EL (cell line): Measurements from ENCODE around the gene SLC22A1.
"Not testable (repeated sequence)": the region's sequence is repeated elsewhere in the genome, so short reads cannot be mapped to it uniquely, and the experiment has no call there.

Experiments used
- DNase-seq: peaks from one replicate; pipeline ENCODE4 v3.0.0-alpha.2; 2016

SLC22A1 gene

DNA sequence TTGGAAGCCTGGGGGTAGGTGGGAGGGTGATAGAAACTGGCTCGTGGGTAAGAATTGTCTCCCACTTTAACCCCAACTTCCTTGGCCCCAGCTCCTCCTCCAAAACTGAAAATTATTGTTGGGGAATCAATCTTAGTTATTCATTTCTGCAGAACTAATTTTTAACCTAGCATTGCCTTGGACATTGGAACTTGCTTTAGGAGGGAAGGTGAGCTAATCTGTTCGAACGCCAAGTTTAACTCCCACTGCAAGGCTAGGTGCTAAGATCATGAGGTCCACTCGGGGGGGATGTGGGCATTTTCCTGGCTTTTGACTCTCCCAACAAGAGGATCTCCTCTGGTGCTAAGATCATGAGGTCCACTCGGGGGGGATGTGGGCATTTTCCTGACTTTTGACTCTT, 3.5 kb downstream of the SLC22A1 start:
- not testable (repeated sequence) for DNase-seq

DNA sequence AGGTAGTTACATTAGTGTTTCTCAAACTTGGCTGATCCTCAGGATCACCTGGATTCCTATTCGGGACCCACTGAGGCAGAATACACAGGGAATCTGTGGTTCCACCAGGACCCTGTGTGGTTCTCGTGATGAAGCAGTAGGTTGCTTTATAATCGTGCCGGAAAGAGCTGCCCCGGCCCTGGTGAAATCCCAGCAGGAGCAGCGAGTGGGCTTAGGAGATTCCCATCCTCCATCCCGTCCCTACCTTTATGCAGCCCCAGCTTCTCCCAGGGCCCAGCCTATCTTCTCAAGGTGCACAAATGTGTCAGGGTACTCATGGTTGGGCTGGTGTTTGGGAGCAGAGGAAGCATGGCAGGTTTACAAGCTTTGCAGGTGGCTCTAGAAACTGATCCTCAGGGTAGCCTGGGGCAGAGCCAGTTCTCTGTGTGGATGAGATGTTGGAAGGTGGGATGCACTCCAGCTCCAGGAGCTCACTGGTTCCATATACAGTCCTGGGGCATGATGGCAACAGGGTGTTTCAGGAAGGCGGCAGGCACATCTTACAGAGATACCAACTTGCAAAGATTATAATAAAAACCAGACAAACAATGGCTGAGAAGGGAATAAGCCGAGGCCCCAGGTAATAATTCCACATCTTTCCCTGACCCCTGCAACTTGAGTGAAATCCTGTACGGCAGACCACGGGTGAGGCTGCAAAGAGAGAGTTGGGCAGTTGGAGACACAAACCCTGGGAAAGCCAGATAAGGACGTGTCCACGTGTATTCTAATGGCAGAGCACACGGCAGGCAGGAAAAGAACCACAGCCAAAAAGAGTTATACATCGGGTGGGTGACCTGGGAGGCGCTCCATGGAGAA, 5.9 kb downstream of the SLC22A1 start:
- DNase-seq, result no peak

DNA sequence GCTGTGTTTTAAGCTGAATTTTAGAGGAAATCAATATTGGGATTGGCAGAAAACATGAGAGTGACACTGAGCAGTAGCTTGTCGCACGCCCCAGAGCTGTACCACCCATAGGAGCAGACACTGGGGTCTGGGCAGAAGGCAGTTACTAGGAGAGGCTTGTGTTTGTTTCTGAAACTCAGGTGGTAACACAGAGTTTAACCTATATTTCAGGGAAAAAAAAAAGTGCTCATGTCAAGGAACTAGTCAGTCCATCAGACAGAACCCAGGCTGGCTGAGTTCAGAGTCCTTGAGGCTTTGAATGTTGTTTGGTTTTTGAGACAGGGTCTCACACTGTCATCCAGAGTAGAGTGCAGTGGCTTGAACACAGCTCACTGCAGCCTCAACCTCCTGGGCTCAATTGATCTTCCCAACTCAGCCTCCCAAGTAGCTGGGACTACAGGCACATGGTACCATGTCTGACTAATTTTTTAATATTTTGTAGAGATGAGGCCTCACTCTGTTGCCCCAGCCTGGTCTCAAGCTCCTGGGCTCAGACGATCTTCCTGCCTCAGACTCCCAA, 6.6 kb downstream of the SLC22A1 start:
- DNase-seq, result no peak

DNA sequence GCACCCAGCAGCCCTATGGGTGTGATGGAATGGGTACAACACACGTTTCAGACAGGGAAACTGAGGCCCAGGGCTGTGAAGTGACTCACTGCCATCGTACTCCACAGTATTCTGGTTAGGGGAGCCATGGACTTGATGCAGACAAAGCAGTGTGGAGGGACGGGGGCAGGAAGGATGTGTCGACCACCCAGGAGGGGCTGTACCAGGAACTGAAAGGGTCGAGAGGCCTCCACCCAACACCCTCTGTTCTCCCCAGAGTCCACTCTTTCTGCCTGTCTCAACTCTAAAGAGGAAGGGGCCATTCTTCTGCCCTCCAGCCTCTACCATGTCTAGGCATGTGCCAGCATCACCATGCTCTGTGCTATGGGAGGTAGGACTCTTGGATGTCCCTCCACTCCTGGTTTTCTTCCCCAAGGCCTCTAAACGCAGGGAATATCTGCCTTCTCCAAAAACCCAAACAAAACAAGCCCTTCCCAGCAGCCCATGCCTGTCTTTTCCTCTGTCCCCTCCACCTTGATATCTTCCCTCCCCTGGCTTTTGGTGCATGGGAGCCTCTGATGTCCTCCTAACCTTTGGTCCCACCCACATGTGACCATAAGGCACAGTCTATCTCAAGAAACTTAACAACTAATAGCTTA, 7.4 kb downstream of the SLC22A1 start:
- no peak for DNase-seq

DNA sequence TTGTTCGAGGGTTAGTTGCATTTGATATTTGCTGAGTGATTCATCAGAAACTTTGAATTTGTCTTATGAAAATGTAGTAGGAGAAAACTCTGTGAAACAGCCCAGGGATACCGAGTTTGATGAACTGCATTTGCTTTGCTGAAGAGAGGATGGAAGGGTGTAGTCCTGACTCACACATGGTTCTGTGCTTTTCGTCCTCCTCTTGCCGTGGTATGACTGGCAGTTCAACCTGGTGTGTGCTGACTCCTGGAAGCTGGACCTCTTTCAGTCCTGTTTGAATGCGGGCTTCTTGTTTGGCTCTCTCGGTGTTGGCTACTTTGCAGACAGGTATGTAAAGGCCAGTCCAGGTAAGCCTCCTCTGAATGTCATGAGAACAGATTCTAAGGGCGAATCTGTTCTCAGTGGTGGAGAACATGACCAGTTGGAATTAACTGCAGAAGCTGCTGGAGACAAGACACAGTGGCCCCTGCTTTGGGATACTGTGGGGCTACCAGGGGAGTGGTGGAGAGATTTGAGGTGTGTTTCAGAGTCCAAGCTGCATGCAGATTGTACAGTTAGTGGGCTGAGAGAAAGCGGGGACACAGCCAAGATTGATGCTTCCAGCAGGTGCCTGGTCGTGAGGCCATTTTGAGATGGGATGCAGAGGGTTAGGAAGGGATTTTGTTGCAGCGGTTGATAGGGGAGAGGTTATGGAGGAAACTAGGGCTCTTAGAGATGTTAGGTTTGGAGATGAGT, 8.4 kb downstream of the SLC22A1 start:
- no peak for DNase-seq

DNA sequence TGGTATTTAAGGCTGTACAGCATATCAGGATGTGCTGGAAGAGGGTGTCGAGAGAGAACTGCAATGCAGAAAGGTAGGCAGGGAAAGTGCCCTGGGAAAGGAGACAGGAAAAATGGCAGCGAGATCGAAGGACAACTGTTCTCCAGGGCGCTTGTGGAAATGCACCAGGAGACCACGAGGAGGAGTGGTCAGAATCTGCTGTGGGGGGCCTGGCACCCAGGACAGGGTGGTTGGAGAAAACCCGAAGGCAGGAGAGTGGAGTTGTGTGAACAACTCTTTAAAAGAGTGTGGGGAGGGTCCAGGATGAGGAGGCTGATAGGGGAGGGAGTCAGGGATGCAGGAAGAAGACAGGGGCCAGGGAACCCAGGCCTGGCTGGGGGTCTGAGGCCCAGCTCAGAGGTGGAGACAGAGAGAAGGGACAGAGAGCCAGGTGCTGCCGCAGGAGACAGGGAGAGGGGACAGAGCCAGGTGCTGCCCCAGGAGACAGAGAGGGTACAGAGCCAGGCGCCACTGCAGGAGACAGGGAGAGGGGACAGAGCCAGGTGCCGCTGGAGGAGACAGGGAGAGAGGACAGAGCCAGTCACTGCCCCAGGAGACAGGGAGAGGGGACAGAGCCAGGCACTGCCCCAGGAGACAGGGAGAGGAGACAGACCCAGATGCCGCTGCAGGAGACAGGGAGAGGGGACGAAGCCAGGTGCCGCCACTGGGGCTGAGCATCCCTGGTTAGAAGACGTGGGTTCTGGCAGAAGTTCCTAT, 9.3 kb downstream of the SLC22A1 start:
- DNase-seq, result no peak

DNA sequence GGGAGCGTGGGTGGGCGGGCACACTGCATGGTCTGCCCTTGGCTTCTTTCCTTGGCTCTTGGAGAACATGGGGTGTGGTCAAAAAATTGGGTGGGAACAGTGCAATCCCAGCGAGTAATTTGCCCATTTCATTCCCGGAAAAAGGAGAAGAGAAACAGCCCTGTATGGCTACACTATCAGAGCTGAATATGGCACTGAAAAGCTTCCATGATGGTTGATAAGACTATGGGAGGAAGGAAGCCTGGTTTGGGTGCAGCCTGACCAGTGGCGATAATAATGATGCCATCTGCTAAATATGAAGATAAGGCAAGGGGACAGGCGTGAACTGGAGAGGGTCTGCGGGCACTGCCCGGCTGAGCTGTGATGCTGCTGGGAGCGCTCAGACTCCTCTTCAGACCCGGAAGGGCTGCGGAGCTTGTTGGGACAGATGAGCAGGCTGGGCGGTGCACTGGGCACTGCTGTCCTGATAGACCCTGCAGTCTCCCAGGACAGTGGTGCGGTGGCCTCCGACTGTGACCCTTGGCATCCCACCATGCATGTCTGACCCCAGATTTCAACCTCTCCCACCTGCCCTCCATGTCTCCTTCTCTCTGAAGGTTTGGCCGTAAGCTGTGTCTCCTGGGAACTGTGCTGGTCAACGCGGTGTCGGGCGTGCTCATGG, 10.2 kb downstream of the SLC22A1 start:
- DNase-seq, result no peak

DNA sequence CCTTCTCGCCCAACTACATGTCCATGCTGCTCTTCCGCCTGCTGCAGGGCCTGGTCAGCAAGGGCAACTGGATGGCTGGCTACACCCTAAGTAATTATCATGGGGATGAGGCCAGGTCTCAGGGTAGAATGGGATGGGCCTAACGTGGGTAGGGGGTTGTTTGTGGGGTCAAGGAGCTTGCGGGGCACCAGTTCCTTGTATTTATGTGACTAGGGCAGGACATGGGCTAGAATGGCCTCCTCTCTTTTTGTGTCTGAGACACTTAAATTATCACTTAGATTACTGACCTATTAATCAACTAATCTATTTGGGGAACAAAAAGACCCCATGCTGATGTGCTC, 10.7 kb downstream of the SLC22A1 start:
- DNase-seq, result no peak

DNA sequence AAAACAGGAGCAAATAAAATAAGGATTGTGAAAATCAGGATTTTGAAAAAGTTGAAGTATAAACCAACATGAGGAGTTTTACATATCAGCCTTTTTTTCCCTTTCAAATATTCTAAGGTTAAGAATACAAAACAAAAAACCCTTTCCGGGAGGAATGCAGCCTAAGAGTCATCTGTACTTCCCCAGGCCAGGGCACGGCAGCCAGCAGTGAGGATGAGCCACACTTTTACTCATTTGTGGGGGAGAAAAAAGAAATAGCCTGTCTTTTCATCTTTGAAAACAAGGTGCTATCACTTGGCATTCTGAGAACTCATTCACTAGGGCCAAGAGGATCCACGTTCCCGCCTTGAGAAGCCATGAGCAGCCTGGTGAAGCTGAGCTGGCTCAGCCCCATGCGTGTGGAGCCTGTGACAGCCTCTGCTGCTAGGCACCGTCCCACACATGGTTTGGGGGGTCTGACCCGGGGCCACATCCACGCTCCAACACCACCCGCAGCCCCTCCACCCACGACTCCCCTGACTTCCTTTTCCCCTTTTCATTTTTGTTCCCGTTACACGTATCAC, 11.2 kb downstream of the SLC22A1 start:
- DNase-seq, result peak; percentile 26

DNA sequence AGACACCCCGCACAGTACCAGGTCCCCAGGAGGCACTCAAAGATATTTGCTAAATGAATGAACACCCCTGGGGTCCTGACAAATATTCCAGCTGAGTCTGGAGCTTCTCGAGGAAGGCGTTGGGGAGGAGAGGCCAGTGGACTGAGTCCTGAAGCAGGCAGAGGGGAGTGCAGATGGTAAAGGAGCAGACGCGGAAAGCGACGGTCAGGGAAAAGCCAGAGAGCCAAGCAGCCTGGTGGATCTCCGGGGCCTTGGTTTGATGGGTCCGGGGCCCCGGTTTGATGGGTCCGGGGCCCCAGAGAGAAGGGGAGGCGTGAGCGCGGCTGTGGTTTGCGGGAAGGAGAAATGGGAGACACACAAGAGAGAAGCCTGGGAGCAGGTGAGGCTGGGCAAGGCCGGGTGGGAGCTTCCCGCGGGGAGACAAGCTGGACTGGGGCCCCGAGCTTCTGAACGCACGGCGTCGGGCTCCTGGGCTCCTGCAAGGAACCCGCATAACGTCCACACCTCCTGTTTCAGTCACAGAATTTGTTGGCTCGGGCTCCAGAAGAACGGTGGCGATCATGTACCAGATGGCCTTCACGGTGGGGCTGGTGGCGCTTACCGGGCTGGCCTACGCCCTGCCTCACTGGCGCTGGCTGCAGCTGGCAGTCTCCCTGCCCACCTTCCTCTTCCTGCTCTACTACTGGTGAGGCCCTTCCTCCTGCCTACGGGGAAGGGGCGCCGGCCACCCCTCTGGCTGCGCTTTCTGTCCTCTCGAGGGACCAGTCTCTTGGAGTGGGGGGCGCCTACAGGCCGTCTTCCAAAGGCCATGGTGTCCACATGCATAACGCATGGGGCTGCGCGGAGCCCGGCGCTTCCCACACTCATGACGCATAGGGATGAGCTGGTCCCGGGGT, 12.1 kb downstream of the SLC22A1 start:
- DNase-seq, result no peak

DNA sequence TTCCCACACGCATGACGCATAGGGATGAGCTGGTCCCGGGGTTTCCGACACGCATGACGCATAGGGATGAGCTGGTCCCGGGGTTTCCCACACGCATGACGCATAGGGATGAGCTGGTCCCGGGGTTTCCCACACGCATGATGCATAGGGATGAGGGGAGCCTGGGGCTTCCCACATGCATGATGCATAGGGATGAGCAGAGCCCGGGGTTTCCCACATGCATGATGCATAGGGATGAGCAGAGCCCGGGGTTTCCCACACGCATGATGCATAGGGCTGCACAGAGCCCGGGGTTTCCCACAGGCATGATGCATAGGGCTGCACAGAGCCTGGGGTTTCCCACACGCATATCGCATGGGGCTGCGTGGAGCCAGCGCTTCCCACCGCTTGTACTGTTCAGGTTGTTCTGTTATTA, 12.7 kb downstream of the SLC22A1 start:
- DNase-seq, result not testable (repeated sequence)

DNA sequence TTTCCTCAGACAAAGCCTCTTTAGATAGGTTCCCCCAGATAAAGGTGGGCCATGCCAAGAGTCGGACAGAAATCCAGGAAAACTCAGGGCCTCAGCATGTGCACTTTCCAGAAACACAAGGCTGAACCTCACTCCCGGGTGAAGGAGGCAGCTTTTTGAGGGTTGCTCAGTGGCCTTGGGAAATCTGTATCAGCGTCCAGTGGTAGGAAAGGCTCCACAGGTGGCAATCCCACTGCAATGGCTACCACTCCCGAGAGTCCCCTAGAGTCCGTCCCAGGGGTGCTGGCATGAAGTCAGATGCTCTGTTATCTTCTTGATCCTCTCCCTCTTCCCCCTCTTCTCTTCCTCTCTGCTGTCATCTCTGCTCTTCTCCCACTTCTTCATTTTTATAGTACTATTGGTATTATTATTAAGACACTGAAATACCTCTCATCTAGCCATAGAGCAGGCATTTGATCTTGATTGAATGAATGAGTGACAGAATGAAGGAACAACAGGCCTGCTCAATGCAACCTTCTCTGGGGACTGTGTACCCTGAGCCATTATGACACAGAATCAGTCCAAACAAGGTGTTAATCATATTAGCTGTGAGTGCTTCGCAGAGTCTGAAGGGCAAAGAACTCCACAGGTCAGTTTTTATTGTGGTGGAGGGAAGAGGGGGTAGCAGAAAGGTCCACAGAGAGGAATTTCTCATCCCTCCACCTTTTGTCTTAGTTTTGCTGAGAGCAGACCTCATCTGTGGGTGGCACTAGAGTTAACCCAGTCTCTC, 13.3 kb downstream of the SLC22A1 start:
- DNase-seq, result no peak

DNA sequence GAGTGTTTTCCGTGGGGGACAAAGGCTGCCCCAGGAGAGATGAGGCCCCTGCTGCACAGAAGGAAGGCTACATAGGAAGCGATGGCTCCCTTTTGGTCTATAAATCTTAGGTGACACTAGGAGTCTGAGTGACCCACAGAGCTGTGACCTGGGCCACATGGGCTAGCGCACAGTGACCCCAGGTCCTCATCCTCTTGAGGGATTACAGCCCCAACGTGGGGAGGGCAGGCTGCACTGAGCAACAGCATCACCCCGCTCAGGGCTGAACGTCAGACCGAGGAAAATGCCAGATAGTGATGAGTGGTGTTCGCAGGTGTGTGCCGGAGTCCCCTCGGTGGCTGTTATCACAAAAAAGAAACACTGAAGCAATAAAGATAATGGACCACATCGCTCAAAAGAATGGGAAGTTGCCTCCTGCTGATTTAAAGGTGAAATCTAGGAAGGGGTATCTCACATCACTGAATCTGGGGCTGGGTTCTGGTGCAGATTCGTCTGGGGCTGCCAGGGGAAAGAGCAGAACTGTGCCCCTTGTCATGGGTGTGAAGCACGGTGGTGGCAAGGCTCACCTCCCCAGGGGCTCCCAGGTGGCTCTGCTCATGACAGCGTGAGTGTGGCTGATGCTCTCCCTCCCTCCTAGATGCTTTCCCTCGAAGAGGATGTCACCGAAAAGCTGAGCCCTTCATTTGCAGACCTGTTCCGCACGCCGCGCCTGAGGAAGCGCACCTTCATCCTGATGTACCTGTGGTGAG, 14.5 kb downstream of the SLC22A1 start:
- DNase-seq, result no peak

DNA sequence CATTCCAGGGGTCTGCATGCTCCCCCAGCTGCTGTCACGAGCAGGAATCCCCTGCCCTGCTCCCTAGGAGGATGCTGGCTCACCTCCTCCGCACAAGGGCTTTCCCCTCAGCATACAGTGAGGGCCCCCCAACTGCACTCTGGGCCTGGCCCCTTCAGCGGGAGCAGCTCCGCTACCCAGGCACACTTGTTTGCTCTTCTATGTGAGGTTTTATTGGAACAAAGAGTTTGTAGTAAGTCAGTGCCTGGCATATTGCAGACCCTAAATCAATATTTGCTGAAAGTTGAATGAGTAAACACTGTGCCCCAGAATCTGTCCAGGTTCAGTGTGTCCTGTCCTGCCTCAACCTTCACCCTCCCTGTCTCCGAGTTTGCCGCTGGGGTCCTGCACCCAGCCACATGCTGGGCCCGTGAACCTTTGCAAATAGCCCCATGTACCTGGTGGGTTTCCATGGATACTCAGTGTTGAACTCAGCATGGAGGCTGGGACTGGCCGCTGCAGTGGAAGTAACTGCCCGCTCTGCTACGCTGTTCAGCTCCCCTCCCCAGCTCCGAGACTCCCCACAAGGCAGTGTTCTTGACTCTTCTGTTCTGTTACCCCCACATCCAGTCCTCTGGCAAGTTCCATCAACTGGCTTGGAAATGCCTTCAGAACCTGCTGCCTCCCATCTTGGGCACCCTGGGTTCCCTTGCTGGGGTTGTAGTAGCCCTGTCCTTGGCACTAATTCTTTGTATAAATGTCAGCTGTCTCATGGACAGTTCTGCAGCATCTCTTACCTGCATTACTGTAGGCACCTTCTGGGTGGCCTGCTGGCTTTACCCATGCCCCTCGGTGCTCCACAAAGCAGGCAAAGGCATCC, 15.7 kb downstream of the SLC22A1 start:
- DNase-seq, result no peak

DNA sequence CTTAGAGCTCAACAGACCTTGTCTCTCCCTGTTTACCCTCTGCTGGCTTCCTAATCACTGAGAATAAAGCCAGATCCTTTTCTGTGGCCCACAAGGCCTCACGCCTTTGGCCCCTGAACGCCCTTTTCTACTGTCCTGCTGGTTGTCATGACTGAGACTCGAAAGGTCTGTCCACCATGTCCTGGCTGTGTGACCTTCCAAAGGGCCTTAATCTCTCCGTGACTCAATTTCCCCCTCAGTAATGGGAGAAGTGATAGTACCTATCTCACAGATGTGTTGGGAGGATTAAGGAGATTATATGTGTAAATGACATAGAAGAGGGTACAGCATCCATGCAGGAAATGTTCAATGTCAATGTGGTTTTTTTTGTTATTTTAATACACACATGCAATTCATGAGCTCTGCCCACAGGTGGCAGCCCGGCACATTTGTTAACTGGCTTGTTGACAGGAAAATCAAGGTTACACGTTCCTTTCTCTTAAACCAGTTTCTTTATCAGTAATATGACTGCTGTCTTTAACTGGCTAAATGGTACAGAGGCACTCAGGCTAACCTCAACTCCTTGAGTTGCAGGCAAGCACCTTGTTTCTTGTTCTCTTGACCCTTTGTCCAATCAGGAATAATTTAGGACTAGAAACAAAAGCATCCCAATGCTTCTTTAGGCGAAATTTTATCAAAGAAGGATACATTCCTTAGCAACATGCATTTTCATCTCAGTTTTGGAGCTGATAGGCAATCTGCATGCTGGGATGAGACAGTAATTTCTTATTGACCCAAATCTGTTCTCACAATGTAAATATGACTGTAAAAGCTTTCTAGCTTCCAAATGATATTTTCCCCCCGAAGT, 16.6 kb downstream of the SLC22A1 start:
- DNase-seq, result peak; percentile 68

DNA sequence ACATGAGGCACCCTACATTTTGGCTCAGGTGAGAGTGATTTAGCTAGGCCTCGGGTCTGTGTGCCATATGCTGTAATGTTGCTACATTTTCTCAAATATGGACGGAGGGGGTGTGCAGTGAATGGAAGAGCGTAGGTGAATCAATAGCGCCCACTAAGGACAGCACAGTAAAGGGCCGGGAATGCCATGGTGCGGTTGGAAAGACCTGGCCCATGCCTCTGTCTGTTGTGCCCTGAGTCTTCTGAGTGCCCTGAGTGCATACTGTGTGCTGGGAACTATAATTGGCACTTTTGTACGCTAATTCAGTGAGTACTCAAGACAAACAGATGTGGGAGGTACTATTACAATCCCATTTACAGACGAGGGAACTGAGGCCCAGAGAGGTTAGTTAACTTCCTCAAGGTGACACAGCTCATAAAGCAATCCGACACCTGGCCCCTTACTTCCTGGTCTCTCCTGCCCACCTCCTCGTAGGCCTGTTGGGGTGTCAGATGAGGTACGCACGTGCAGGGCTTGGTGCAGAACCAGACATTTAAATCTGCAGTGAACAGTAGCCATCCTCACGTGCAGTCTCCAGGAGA, 17.3 kb downstream of the SLC22A1 start:
- no peak for DNase-seq

DNA sequence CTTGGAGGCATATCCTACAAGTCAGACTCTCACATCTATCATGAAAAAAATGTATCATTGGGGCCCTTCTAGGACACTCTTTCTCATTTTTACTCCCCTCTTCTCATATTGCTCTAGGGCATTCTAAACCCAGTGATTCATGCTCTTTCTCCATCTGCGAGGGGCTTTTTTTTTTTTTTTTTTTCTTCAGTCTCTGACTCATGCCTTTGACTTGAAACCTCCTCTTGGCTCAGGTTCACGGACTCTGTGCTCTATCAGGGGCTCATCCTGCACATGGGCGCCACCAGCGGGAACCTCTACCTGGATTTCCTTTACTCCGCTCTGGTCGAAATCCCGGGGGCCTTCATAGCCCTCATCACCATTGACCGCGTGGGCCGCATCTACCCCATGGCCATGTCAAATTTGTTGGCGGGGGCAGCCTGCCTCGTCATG, 17.8 kb downstream of the SLC22A1 start:
- DNase-seq, result peak; percentile 96
